HG02571 (cell line): ENCODE data around the gene GLUL.
"Not testable (repeated sequence)": the region's sequence is repeated elsewhere in the genome, so short reads cannot be mapped to it uniquely, and the experiment has no call there.

Experiments
- ATAC-seq: cut with Tn5 transposase; IDR thresholded peaks from one replicate; pipeline ENCODE4 v1.9.1; 2021; ENCODE audit warnings: mild to moderate bottlenecking, moderate library complexity; ENCODE audit not compliant: unreplicated experiment

Gene GLUL

GRCh38 chr1:182394055-182394775, 2.6 kb upstream of the GLUL start:
- ATAC-seq = no peak

GRCh38 chr1:182392050-182393028, 749 bp upstream of the GLUL start:
- ATAC-seq = no peak

- no peak for ATAC-seq
These were observed 595 bp downstream of the GLUL start for GRCh38 chr1:182391028-182391361.

GRCh38 chr1:182389619-182390047, 2.0 kb downstream of the GLUL start:
- no peak for ATAC-seq

- ATAC-seq = no peak
These were observed 3.0 kb downstream of the GLUL start for GRCh38 chr1:182388392-182389134.

- ATAC-seq = no peak
These were observed 4.0 kb downstream of the GLUL start for GRCh38 chr1:182387566-182387965.

GRCh38 chr1:182386980-182387379, 4.6 kb downstream of the GLUL start:
- ATAC-seq = no peak

- no peak for ATAC-seq
These were observed 5.4 kb downstream of the GLUL start for GRCh38 chr1:182385885-182386853.

DNA sequence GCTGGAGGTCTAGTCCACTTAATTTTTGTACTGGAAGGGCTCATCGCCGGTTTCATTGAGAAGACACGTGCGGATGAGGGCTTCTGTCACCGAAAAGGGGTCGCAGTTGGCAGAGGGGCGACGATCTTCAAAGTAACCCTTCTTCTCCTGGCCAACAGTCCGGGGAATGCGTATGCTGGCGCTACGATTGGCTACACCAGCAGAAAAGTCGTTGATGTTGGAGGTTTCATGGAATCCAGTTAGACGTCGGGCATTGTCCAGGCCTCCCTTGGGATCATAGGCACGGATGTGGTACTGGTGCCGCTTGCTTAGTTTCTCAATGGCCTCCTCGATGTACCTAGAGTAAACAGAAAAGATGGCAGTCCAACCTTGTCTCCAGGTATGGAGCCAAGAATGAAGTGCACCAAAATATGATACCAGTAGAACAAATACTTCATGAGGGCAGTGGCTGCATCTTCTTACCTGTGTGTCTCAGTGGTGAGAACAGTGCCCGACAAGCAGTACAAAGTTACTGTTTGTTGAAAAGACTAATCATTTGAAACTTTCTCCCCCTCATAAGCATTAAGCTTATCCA, 7.1 kb downstream of the GLUL start:
- ATAC-seq = no peak

- no peak for ATAC-seq
These were observed 7.7 kb downstream of the GLUL start for GRCh38 chr1:182383934-182384333.

- ATAC-seq = no peak
These were observed 8.4 kb downstream of the GLUL start for GRCh38 chr1:182383037-182383661.

DNA sequence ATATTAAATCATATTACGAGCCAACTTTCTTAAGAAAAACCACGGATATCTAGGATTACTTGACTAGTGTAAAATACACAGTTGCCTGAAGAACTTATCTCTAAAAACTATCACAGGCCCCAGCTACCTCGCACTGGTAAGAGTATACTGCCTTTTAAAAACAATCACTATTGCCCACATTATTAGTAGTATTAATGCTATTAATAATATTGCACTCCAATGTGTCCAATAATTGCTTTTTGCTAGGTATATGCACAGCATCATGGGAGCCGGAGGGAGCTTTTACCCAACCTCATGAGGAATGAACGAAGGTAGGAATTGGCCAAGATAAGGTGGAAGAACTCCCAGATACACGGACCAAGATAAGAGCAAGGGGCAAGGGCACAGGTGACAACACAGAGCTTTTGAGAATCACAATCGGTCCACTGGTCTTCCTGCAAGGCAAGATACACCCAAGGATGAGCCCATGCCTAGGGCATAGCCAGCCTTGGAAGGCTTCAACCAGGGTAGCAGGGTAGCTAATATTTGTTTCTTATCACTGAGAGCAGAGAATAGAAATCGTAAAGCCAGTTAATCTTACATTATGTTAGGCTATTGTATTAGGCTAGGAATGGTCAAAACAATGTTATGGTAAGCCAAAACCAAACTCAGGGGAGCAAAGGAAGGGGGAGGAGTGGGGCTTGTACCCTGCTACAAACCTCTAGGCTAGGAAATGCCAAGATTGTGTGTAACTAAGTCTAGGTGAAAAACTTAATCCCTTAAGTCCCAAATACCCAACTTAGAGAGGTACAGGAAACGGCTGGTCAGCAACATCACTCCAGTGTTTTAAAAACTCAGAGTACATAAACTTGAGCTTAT, 9.4 kb downstream of the GLUL start:
- no peak for ATAC-seq

DNA sequence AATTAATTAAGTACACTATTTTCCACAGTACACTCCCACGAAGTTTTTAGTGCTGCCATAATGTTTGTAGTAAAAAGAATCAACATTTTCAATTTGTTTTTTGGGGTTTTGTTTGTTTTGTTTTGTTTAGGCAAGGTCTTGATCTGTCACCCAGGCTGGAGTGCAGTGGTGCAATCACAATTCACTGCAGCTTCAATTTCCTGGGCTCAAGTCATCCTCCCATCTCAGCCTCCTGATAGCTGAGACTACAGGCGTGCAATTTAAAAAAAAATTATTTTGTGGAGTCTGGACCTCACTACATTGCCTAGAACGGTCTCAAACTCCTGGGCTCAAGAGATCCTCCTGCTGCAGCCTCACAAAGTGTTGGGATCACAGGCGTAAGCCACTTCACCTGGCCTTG, 11.4 kb downstream of the GLUL start:
- no peak for ATAC-seq

DNA sequence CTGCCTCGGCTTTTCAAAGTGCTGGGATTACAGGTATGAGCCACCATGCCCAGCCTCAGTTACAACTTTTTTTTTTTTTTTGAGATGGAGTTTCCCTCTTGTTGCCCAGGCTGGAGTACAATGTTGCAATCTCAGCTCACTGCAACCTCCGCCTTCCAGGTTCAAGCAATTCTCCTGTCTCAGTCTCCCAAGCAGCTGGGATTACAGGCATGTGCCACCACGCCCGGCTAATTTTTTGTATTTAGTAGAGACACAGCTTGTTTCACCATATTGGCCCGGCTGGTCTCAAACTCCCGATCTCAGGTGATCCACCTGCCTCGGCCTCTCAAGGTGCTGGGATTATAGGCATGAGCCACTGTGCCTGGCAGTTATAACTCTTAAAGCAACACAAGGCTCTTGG, 11.8 kb downstream of the GLUL start:
- not testable (repeated sequence) for ATAC-seq

- no peak for ATAC-seq
These were observed 14.5 kb downstream of the GLUL start for GRCh38 chr1:182376936-182377574.

DNA sequence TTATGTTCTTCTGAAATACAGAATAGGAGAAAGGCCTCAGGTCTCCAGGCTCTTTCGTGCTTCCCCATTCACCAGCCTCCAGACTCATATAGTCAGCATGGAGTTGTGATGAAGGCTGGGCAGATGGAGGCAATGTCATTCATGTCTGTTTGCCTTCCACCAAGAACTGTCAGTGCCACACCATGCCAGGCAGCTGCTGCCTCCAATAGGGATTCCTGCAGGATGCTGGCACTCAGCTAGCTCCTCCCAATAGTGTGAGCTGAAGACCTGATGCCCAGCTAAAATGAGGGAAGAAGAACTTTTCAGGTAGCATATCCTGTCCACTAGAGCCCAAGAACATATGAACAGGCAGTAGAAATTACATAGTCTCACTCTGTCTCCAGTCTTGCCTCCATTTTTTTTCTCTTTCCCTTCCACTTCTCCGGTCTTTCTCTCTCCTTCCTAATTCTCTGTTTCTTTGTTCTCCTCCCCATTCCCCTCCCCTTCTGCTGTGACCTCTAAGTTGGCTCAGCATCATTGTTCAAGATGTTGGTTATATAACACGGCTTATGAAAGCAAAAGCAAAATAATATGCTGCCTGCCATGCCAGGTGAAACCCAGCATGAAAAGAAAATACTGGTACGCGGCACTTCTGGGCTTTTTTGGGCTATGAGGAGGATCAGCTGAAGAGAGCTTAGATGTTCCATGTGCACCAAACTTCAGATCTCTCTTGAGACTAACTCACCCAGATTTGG, 17.3 kb downstream of the GLUL start:
- no peak for ATAC-seq

GRCh38 chr1:182370532-182370931, 21.1 kb downstream of the GLUL start:
- ATAC-seq = no peak
